HepG2 (cell line): Measurements from ENCODE around the gene JAG1. TPM values are rescaled to one million over a fixed set of nuclear protein-coding genes. Genes with fewer than 3 reads are reported as not detected.

Experiments used
- CBX2 ChIP-seq, 2 experiments: fragments of 200-600 bp in 1 of 2; sonication (generic); formaldehyde crosslinking in 1 of 2; IDR thresholded peaks; 2 replicates each; pipeline versions ENCODE4 v1.7.0 to v1.8.1; 2018 to 2022; ENCODE audit warnings: low read depth in 2 of 2, low read length in 1 of 2, mild to moderate bottlenecking in 1 of 2, missing genetic modification reagents in 1 of 2
- DMAP1 ChIP-seq: IDR thresholded peaks from 2 replicates; pipeline ENCODE4 v1.6.1; 2016
- MATR3 ChIP-seq: sonication (generic); formaldehyde crosslinking; IDR thresholded peaks from 2 replicates; pipeline ENCODE4 v1.4.0; 2020; ENCODE audit warnings: missing genetic modification reagents
- RFX1 ChIP-seq: fragments of 450-650 bp; IDR thresholded peaks from 2 replicates; pipeline ENCODE4 v1.6.1; 2017
- RFXAP ChIP-seq: sonication (generic); formaldehyde crosslinking; IDR thresholded peaks from 2 replicates; pipeline ENCODE4 v1.4.0; 2020; ENCODE audit warnings: missing genetic modification reagents, borderline replicate concordance
- SIX4 ChIP-seq: sonication (generic); formaldehyde crosslinking; IDR thresholded peaks from 2 replicates; pipeline ENCODE4 v1.4.0; 2020; ENCODE audit warnings: missing genetic modification reagents
- ZFP36 ChIP-seq: fragments of 150-350 bp; IDR thresholded peaks from 2 replicates; pipeline ENCODE4 v1.6.1; 2018; ENCODE audit warnings: borderline replicate concordance, low read length, low read depth; ENCODE audit not compliant: partially characterized antibody
- ZNF557 ChIP-seq: sonication (generic); formaldehyde crosslinking; IDR thresholded peaks from 2 replicates; pipeline ENCODE4 v1.4.0; 2020; ENCODE audit warnings: missing genetic modification reagents
- ZNF567 ChIP-seq: sonication (generic); formaldehyde crosslinking; IDR thresholded peaks from 2 replicates; pipeline ENCODE4 v1.8.1; 2023; ENCODE audit warnings: mild to moderate bottlenecking, missing genetic modification reagents, borderline replicate concordance
- ZNF570 ChIP-seq: sonication (generic); formaldehyde crosslinking; IDR thresholded peaks from 2 replicates; pipeline ENCODE4 v1.4.0; 2020; ENCODE audit warnings: mild to moderate bottlenecking, missing genetic modification reagents, borderline replicate concordance
- ZNF644 ChIP-seq: IDR thresholded peaks from 2 replicates; pipeline ENCODE4 v1.6.1; 2016; ENCODE audit warnings: low read depth
- polyA plus RNA-seq, 8 experiments: library from polyadenylated mRNA; depleted of rRNA in 3 of 8; stranded (reverse) in 7 of 8; unstranded in 1 of 8; fragments of >200 nt; fragmentation: Illumina TruSeq in 4 of 8; extraction: Trizol in 4 of 8; gene quantifications; 2 replicates each; pipeline versions ENCODE4 v1.2.1 to v1.2.3, GENCODE V29; 2011 to 2016; ENCODE audit warnings: low read depth in 4 of 8, missing spikeins in 1 of 8, mixed read lengths in 1 of 8; ENCODE audit not compliant: insufficient read depth in 1 of 8
- total RNA-seq, 5 experiments: library from RNA; depleted of rRNA; stranded (reverse); fragments of >200 nt; fragmentation: Illumina TruSeq; extraction: Trizol; gene quantifications; 2 replicates each; pipeline ENCODE4 v1.2.3, GENCODE V29; 2016; ENCODE audit warnings: low read depth in 1 of 5
- TF ChIP-seq, protein P1 (sequence below): sonication (generic); formaldehyde crosslinking; IDR thresholded peaks from 2 replicates; pipeline ENCODE4 v1.4.0; 2020; ENCODE audit warnings: mild to moderate bottlenecking, missing genetic modification reagents, borderline replicate concordance
- TF ChIP-seq, protein P2 (sequence below), 2 experiments: sonication (generic) in 1 of 2; formaldehyde crosslinking in 1 of 2; IDR thresholded peaks; 2 replicates each; pipeline versions ENCODE4 v1.5.1 to v1.6.1; 2011 to 2020; ENCODE audit warnings: borderline replicate concordance in 1 of 2, low read depth in 1 of 2, low read length in 1 of 2, mild to moderate bottlenecking in 1 of 2, missing genetic modification reagents in 1 of 2, moderate library complexity in 1 of 2
- TF ChIP-seq, protein P3 (sequence below): IDR thresholded peaks from 2 replicates; pipeline ENCODE4 v1.6.1; 2016; ENCODE audit warnings: mild to moderate bottlenecking, missing biosample characterization, missing genetic modification reagents
- TF ChIP-seq, protein P4 (sequence below): sonication (generic); formaldehyde crosslinking; conservative IDR thresholded peaks from 2 replicates; pipeline ENCODE4 v1.4.0; 2020; ENCODE audit warnings: mild to moderate bottlenecking, missing genetic modification reagents, moderate library complexity
- TF ChIP-seq, protein P5 (sequence below): sonication (generic); formaldehyde crosslinking; IDR thresholded peaks from 2 replicates; pipeline ENCODE4 v1.4.0; 2020; ENCODE audit warnings: missing genetic modification reagents

JAG1 gene
- total and polyA plus RNA-seq, 2 of the 13 experiments (the other 11 are each of a cell fraction or from before 2014, with no cell fraction given): 47.1 to 56.3 TPM

DNA sequence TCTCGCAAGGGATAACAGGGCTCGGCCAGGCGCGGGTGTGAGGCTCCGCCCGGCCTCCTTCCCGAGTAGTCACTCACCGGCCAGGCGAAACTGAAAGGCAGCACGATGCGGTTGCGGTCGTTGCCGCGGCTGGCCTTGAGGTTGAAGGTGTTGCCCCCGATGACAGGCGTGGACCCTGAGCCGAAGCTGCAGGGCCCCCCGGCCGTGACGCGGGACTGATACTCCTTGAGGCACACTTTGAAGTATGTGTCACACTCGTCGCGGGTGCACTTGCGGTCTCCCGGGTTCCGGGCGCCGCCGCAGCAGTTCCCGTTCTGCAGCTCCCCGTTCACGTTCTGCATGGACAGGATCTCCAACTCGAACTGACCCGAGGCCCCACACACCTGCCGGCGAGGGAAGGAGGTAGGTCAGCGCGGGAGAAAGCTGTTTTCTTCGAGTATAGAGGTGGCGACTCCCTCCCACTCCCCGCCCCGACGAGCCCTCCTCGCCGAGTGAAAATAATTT lies 1.1 kb downstream of the JAG1 start (continued):
- 0 out of 2 replicates have a peak, but pooled peaks have one; percentile 17 for TF ChIP-seq ZNF570 (CRISPR knock-in tag)
- TF ChIP-seq ZFP36: no peak
- TF ChIP-seq RFXAP (CRISPR knock-in tag): no peak; the same call in 1 of the 2 replicates
- TF ChIP-seq CBX2 (IDR thresholded peaks at IDR 0.05; ENCODE audit: low read depth, low read length): no peak
- no peak for TF ChIP-seq CBX2 (CRISPR knock-in tag; IDR thresholded peaks at IDR 0.05; ENCODE audit: low read depth)
- TF ChIP-seq, protein P1, sequence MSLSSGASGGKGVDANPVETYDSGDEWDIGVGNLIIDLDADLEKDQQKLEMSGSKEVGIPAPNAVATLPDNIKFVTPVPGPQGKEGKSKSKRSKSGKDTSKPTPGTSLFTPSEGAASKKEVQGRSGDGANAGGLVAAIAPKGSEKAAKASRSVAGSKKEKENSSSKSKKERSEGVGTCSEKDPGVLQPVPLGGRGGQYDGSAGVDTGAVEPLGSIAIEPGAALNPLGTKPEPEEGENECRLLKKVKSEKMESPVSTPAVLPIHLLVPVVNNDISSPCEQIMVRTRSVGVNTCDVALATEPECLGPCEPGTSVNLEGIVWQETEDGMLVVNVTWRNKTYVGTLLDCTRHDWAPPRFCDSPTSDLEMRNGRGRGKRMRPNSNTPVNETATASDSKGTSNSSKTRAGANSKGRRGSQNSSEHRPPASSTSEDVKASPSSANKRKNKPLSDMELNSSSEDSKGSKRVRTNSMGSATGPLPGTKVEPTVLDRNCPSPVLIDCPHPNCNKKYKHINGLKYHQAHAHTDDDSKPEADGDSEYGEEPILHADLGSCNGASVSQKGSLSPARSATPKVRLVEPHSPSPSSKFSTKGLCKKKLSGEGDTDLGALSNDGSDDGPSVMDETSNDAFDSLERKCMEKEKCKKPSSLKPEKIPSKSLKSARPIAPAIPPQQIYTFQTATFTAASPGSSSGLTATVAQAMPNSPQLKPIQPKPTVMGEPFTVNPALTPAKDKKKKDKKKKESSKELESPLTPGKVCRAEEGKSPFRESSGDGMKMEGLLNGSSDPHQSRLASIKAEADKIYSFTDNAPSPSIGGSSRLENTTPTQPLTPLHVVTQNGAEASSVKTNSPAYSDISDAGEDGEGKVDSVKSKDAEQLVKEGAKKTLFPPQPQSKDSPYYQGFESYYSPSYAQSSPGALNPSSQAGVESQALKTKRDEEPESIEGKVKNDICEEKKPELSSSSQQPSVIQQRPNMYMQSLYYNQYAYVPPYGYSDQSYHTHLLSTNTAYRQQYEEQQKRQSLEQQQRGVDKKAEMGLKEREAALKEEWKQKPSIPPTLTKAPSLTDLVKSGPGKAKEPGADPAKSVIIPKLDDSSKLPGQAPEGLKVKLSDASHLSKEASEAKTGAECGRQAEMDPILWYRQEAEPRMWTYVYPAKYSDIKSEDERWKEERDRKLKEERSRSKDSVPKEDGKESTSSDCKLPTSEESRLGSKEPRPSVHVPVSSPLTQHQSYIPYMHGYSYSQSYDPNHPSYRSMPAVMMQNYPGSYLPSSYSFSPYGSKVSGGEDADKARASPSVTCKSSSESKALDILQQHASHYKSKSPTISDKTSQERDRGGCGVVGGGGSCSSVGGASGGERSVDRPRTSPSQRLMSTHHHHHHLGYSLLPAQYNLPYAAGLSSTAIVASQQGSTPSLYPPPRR (CRISPR knock-in tag): no peak
- no peak for TF ChIP-seq DMAP1 (CRISPR knock-in tag)
- 0 out of 2 replicates have a peak, but pooled peaks have one; percentile 25 for TF ChIP-seq ZNF557 (CRISPR knock-in tag)
- TF ChIP-seq, protein P2, sequence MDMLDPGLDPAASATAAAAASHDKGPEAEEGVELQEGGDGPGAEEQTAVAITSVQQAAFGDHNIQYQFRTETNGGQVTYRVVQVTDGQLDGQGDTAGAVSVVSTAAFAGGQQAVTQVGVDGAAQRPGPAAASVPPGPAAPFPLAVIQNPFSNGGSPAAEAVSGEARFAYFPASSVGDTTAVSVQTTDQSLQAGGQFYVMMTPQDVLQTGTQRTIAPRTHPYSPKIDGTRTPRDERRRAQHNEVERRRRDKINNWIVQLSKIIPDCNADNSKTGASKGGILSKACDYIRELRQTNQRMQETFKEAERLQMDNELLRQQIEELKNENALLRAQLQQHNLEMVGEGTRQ (IDR thresholded peaks at IDR 0.05; ENCODE audit: low read depth, low read length): no peak
- TF ChIP-seq, protein P2 (CRISPR knock-in tag; IDR thresholded peaks at IDR 0.05; ENCODE audit: borderline replicate concordance): no peak
- TF ChIP-seq, protein P3, sequence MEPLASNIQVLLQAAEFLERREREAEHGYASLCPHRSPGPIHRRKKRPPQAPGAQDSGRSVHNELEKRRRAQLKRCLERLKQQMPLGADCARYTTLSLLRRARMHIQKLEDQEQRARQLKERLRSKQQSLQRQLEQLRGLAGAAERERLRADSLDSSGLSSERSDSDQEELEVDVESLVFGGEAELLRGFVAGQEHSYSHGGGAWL (CRISPR knock-in tag): peak; percentile 78; the same call in 1 of the 2 replicates
- no peak for TF ChIP-seq MATR3
- TF ChIP-seq ZNF644 (CRISPR knock-in tag): no peak
- TF ChIP-seq, protein P4, sequence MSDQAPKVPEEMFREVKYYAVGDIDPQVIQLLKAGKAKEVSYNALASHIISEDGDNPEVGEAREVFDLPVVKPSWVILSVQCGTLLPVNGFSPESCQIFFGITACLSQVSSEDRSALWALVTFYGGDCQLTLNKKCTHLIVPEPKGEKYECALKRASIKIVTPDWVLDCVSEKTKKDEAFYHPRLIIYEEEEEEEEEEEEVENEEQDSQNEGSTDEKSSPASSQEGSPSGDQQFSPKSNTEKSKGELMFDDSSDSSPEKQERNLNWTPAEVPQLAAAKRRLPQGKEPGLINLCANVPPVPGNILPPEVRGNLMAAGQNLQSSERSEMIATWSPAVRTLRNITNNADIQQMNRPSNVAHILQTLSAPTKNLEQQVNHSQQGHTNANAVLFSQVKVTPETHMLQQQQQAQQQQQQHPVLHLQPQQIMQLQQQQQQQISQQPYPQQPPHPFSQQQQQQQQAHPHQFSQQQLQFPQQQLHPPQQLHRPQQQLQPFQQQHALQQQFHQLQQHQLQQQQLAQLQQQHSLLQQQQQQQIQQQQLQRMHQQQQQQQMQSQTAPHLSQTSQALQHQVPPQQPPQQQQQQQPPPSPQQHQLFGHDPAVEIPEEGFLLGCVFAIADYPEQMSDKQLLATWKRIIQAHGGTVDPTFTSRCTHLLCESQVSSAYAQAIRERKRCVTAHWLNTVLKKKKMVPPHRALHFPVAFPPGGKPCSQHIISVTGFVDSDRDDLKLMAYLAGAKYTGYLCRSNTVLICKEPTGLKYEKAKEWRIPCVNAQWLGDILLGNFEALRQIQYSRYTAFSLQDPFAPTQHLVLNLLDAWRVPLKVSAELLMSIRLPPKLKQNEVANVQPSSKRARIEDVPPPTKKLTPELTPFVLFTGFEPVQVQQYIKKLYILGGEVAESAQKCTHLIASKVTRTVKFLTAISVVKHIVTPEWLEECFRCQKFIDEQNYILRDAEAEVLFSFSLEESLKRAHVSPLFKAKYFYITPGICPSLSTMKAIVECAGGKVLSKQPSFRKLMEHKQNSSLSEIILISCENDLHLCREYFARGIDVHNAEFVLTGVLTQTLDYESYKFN (CRISPR knock-in tag): peak; percentile 31
- TF ChIP-seq ZNF567 (CRISPR knock-in tag): no peak
- no peak for TF ChIP-seq RFX1
- TF ChIP-seq, protein P5, sequence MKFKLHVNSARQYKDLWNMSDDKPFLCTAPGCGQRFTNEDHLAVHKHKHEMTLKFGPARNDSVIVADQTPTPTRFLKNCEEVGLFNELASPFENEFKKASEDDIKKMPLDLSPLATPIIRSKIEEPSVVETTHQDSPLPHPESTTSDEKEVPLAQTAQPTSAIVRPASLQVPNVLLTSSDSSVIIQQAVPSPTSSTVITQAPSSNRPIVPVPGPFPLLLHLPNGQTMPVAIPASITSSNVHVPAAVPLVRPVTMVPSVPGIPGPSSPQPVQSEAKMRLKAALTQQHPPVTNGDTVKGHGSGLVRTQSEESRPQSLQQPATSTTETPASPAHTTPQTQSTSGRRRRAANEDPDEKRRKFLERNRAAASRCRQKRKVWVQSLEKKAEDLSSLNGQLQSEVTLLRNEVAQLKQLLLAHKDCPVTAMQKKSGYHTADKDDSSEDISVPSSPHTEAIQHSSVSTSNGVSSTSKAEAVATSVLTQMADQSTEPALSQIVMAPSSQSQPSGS (CRISPR knock-in tag): no peak
- no peak for TF ChIP-seq SIX4 (CRISPR knock-in tag)
